Neural progenitor cell (in vitro differentiated cells): ENCODE results near the gene GRM2. TPM values are rescaled to one million over a fixed set of nuclear protein-coding genes. Genes with fewer than 3 reads are reported as not detected.
A peak's percentile ranks its signal among the peaks of the same experiment; 100 is the strongest.

Experiments used
- DNase-seq: peaks from one replicate; pipeline ENCODE4 v3.0.0-alpha.2; 2016; ENCODE audit warnings: low spot score
- H2AFZ ChIP-seq: fragments of 200-600 bp; sonication (generic); replicated peaks from 2 replicates; pipeline ENCODE4 v1.6.1; 2016; ENCODE audit warnings: antibody characterized with exemption
- H3F3A ChIP-seq: fragments of 200-600 bp; sonication (generic); 2 replicates; pipeline ENCODE4 v1.6.1; 2016; ENCODE audit warnings: antibody characterized with exemption, low read depth
- H3K27ac ChIP-seq: fragments of 200-600 bp; sonication (generic); 2 replicates; pipeline ENCODE4 v1.5.1; 2016; ENCODE audit warnings: mild to moderate bottlenecking
- H3K27me3 ChIP-seq: fragments of 200-600 bp; sonication (generic); 2 replicates; pipeline ENCODE4 v1.6.1; 2016; ENCODE audit warnings: mild to moderate bottlenecking, moderate library complexity
- H3K36me3 ChIP-seq: fragments of 200-600 bp; sonication (generic); 2 replicates; pipeline ENCODE4 v1.5.1; 2016
- H3K4me1 ChIP-seq: fragments of 200-600 bp; sonication (generic); 2 replicates; pipeline ENCODE4 v1.6.1; 2016; ENCODE audit warnings: mixed run types
- H3K4me2 ChIP-seq: fragments of 200-600 bp; sonication (generic); 2 replicates; pipeline ENCODE4 v1.6.1; 2016
- H3K4me3 ChIP-seq: fragments of 200-600 bp; sonication (generic); 2 replicates; pipeline ENCODE4 v1.5.1; 2016
- H3K79me2 ChIP-seq: fragments of 200-600 bp; sonication (generic); 2 replicates; pipeline ENCODE4 v1.6.1; 2016; ENCODE audit warnings: low read depth
- H3K9ac ChIP-seq: fragments of 200-600 bp; sonication (generic); 2 replicates; pipeline ENCODE4 v1.6.1; 2016
- H3K9me3 ChIP-seq: fragments of 200-600 bp; sonication (generic); 2 replicates; pipeline ENCODE4 v1.5.1; 2016; ENCODE audit warnings: low read depth
- H4K20me1 ChIP-seq: fragments of 200-600 bp; sonication (generic); 2 replicates; pipeline ENCODE4 v1.6.1; 2016; ENCODE audit warnings: low read depth
- H3K27ac Mint-ChIP-seq: 3 replicates; pipeline ENCODE4 v1.8.0; 2021; ENCODE audit warnings: mixed read lengths
- H3K27me3 Mint-ChIP-seq: 2 replicates; pipeline ENCODE4 v1.8.0; 2022; ENCODE audit warnings: low read depth, mild to moderate bottlenecking, inconsistent platforms, moderate library complexity, mixed read lengths; ENCODE audit not compliant: insufficient read depth
- H3K36me3 Mint-ChIP-seq: 3 replicates; pipeline ENCODE4 v1.8.0; 2021; ENCODE audit warnings: mixed read lengths
- H3K4me1 Mint-ChIP-seq: 3 replicates; pipeline ENCODE4 v1.8.0; 2021; ENCODE audit warnings: mixed read lengths
- H3K4me3 Mint-ChIP-seq: 3 replicates; pipeline ENCODE4 v1.8.0; 2021; ENCODE audit warnings: mild to moderate bottlenecking, moderate library complexity, mixed read lengths
- H3K9me3 Mint-ChIP-seq: 3 replicates; pipeline ENCODE4 v1.8.0; 2020; ENCODE audit warnings: mixed read lengths
- EZH2 ChIP-seq: fragments of 200-600 bp; sonication (generic); IDR thresholded peaks from 2 replicates; pipeline ENCODE4 v1.6.1; 2017; ENCODE audit warnings: antibody characterized with exemption, mild to moderate bottlenecking, moderate library complexity
- EZH2phosphoT487 ChIP-seq: fragments of 200-600 bp; sonication (generic); IDR thresholded peaks from 2 replicates; pipeline ENCODE4 v1.6.1; 2017; ENCODE audit warnings: antibody characterized with exemption
- total RNA-seq: library from RNA; depleted of rRNA; stranded (reverse); fragments of >200 nt; gene quantifications from 2 replicates; pipeline ENCODE4 v1.2.3, GENCODE V29; 2015; ENCODE audit warnings: low replicate concordance
- TF ChIP-seq, protein P1 (sequence below): fragments of 200-600 bp; sonication (generic); IDR thresholded peaks from 2 replicates; pipeline ENCODE4 v1.5.1; 2017; ENCODE audit warnings: antibody characterized with exemption, mild to moderate bottlenecking

GRM2 gene
- total RNA-seq, 1 donor from 2014 or later = 1.9 TPM

DNA sequence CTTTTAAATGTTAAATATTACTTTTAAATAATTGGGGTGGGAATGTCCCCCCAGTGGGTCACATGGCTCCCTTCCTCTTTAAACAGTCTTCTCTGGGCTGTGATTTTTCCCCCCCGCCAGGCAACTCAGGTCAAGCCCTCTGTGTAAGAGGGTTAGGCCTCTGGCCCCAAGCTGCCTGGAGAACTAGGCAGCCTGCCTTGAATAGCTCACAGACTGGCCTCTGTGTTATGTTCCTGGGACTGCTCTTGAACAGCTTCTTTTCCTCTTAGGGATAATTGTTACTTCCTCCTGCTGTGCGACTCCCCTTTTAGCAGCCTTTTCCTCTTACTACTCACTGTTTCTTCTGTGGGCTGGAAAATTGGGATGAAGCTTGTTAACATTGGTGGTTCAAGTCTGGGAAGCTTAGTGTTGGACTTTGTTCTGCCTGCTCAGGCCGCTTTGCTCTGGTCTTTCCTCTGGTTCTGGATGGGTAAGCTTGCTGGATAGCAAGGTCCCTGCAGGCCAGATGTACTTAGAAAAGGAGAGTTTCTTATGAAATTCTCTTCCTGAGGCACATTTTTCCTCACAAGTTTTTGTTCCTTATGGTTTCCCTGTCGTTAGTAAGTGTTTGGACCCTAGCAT lies 33.6 kb upstream of the GRM2 start:
- Histone ChIP-seq H3K9ac (no peak overlapping the region), H3K4me3 (no peak overlapping the region), H3F3A (peaks cover 33% of the 10 kb centered on the region), H3K36me3 (no peaks in the 10 kb centered on the region), H4K20me1 (peaks cover 29% of the 10 kb centered on the region), H3K4me1 (no peaks in the 10 kb centered on the region), H3K79me2 (no peaks in the 10 kb centered on the region), H3K9me3 (no peaks in the 10 kb centered on the region), H3K27me3 (peaks cover 39% of the 10 kb centered on the region), H2AFZ (no peak overlapping the region), H3K27ac (no peak overlapping the region), H3K4me2 (no peak overlapping the region)
- Mint-ChIP-seq H3K27ac (peak overlapping the region; percentile 34), H3K4me1 (peaks cover 28% of the 10 kb centered on the region), H3K4me3 (peak overlapping the region; percentile 48), H3K36me3 (no peaks in the 10 kb centered on the region), H3K9me3 (no peaks in the 10 kb centered on the region), H3K27me3 (peaks cover 7% of the 10 kb centered on the region)
- no peak for TF ChIP-seq EZH2
- no peak for TF ChIP-seq EZH2phosphoT487
- TF ChIP-seq, protein P1, sequence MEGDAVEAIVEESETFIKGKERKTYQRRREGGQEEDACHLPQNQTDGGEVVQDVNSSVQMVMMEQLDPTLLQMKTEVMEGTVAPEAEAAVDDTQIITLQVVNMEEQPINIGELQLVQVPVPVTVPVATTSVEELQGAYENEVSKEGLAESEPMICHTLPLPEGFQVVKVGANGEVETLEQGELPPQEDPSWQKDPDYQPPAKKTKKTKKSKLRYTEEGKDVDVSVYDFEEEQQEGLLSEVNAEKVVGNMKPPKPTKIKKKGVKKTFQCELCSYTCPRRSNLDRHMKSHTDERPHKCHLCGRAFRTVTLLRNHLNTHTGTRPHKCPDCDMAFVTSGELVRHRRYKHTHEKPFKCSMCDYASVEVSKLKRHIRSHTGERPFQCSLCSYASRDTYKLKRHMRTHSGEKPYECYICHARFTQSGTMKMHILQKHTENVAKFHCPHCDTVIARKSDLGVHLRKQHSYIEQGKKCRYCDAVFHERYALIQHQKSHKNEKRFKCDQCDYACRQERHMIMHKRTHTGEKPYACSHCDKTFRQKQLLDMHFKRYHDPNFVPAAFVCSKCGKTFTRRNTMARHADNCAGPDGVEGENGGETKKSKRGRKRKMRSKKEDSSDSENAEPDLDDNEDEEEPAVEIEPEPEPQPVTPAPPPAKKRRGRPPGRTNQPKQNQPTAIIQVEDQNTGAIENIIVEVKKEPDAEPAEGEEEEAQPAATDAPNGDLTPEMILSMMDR = no peak
- peak; percentile 39 for DNase-seq

- no peak for TF ChIP-seq EZH2
- TF ChIP-seq EZH2phosphoT487 = no peak
- TF ChIP-seq, protein P1 = no peak
Measured at GRCh38 chr3:51673802-51674654, 32.8 kb upstream of the GRM2 start.

GRCh38 chr3:51675201-51675611 lies 31.7 kb upstream of the GRM2 start:
- Mint-ChIP-seq H3K27me3 (peaks cover 6% of the 10 kb centered on the region), H3K9me3 (no peaks in the 10 kb centered on the region), H3K36me3 (no peaks in the 10 kb centered on the region), H3K4me3 (no peak overlapping the region), H3K27ac (no peak overlapping the region), H3K4me1 (peaks cover 22% of the 10 kb centered on the region)
- DNase-seq = no peak
- H3K27ac ChIP-seq = no peak overlapping the region
- peaks cover 14% of the 10 kb centered on the region for H4K20me1 ChIP-seq
- no peak overlapping the region for H3K4me3 ChIP-seq
- no peaks in the 10 kb centered on the region for H3K79me2 ChIP-seq
- no peak overlapping the region for H2AFZ ChIP-seq
- TF ChIP-seq, protein P1 = no peak
- no peak for TF ChIP-seq EZH2
- TF ChIP-seq EZH2phosphoT487 = no peak
- no peaks in the 10 kb centered on the region for H3K4me1 ChIP-seq
- H3K9me3 ChIP-seq = no peaks in the 10 kb centered on the region
- H3F3A ChIP-seq = peaks cover 31% of the 10 kb centered on the region
- no peak overlapping the region for H3K9ac ChIP-seq
- H3K27me3 ChIP-seq = peaks cover 31% of the 10 kb centered on the region
- H3K4me2 ChIP-seq = no peak overlapping the region
- no peaks in the 10 kb centered on the region for H3K36me3 ChIP-seq

More at GRCh38 chr3:51673802-51674654, 32.8 kb upstream of the GRM2 start:
- Histone ChIP-seq H3K36me3 (no peaks in the 10 kb centered on the region), H4K20me1 (peaks cover 25% of the 10 kb centered on the region), H3K27me3 (peaks cover 39% of the 10 kb centered on the region), H3K9me3 (no peaks in the 10 kb centered on the region), H3F3A (peaks cover 33% of the 10 kb centered on the region), H2AFZ (no peak overlapping the region), H3K4me2 (no peak overlapping the region), H3K4me3 (no peak overlapping the region), H3K4me1 (no peaks in the 10 kb centered on the region), H3K27ac (no peak overlapping the region), H3K79me2 (no peaks in the 10 kb centered on the region), H3K9ac (no peak overlapping the region)
- Mint-ChIP-seq H3K27ac (no peak overlapping the region), H3K4me3 (no peak overlapping the region), H3K4me1 (peaks cover 28% of the 10 kb centered on the region), H3K36me3 (no peaks in the 10 kb centered on the region), H3K27me3 (peaks cover 7% of the 10 kb centered on the region), H3K9me3 (no peaks in the 10 kb centered on the region)
- no peak for DNase-seq
